Heart left ventricle (tissue), 16 donors: ENCODE results near the gene PTCHD1. TPM values are rescaled to one million over a fixed set of nuclear protein-coding genes. Genes with fewer than 3 reads are reported as not detected.

ENCODE experiments used
- ATAC-seq, 4 donors: fragments of 200-7000 bp; cut with Tn5 transposase; one replicate each; pipeline ENCODE4 v1.9.1; 2020 to 2022; ENCODE audit warnings: moderate library complexity in 4 of 4, mild to moderate bottlenecking in 3 of 4, moderate number of reproducible peaks in 1 of 4
- DNase-seq, 5 donors: peaks; one replicate each; pipeline ENCODE4 v3.0.0-alpha.2; 2020
- H3K27ac ChIP-seq, 12 donors: fragments of 200-600 bp; sonication (generic) in 4 of 12; one replicate each; pipeline versions ENCODE4 v1.5.0 to v1.8.0; 2016 to 2022; ENCODE audit warnings: mild to moderate bottlenecking in 2 of 12
- H3K27me3 ChIP-seq, 9 donors: fragments of 200-600 bp; sonication (generic) in 2 of 9; one replicate each; pipeline versions ENCODE4 v1.5.1 to v1.8.0; 2016 to 2022; ENCODE audit warnings: mild to moderate bottlenecking in 3 of 9
- H3K36me3 ChIP-seq, 9 donors: fragments of 200-600 bp; sonication (generic) in 2 of 9; one replicate each; pipeline versions ENCODE4 v1.5.0 to v1.8.0; 2018 to 2022; ENCODE audit warnings: mild to moderate bottlenecking in 2 of 9
- H3K4me1 ChIP-seq, 12 donors: fragments of 200-600 bp; sonication (generic) in 4 of 12; one replicate each; pipeline versions ENCODE4 v1.5.0 to v1.8.0; 2016 to 2022; ENCODE audit warnings: mild to moderate bottlenecking in 3 of 12
- H3K4me3 ChIP-seq, 12 donors: fragments of 200-600 bp; sonication (generic) in 4 of 12; one replicate each; pipeline versions ENCODE4 v1.5.0 to v1.8.0; 2017 to 2022; ENCODE audit warnings: mild to moderate bottlenecking in 9 of 12, moderate library complexity in 4 of 12
- H3K9me3 ChIP-seq, 12 donors: fragments of 200-600 bp; sonication (generic) in 4 of 12; one replicate each; pipeline versions ENCODE4 v1.5.0 to v1.8.0; 2016 to 2022; ENCODE audit warnings: mild to moderate bottlenecking in 1 of 12
- CTCF ChIP-seq, 12 donors: fragments of 200-600 bp; sonication (generic) in 4 of 12; IDR thresholded peaks; one replicate each; pipeline versions ENCODE4 v1.5.0 to v1.8.0; 2018 to 2022; ENCODE audit warnings: antibody characterized with exemption in 12 of 12, mild to moderate bottlenecking in 5 of 12
- POLR2A ChIP-seq, 2 donors: fragments of 450-650 bp; IDR thresholded peaks; one replicate each; pipeline ENCODE4 v1.6.1; 2017; ENCODE audit warnings: antibody characterized with exemption in 2 of 2, mild to moderate bottlenecking in 2 of 2, moderate library complexity in 2 of 2
- WGBS, 4 donors: extraction: QIAGEN DNeasy Blood & Tissue Kit in 2 of 4; methylation state at CpG; one replicate each; pipeline versions ENCODE4 v1.1.5 to v1.1.7; 2013 to 2018; 5-methylcytosine and 5-hydroxymethylcytosine counted together
- intact Hi-C, 10 donors: fragments of 100-400 bp; cut with DNase I; formaldehyde crosslinking; loops; one replicate each; pipeline versions ENCODE4 v1.11.1 to v1.14.2; 2022
- polyA plus RNA-seq, 2 donors: library from polyadenylated mRNA; stranded (reverse); fragments of 200-250 nt; gene quantifications; one replicate each; pipeline ENCODE4 v1.2.3, GENCODE V29; 2013
- total RNA-seq, 9 donors: library from RNA; depleted of rRNA in 2 of 9; stranded (reverse); fragments of >200 nt in 2 of 9; fragmentation: NEBNext Ultra II Directional in 3 of 9; extraction: Animal tissue kit (Norgen Biotek cat#: 25700) in 3 of 9; gene quantifications; one replicate each; pipeline versions ENCODE4 v1.1.0 to v1.2.4, GENCODE V29; 2016 to 2023
- donor health status: ischemic (EF 13 %, LVEDD 7.1; RV severe dilation, severe dysfunction).
- donor health status: healthy with polysubstance abuse.
- donor health status: DM: no; HTN: yes; CAD: no.
- donor health status: DM: no; HTN: no; CAD: no.
- donor health status: ischemic (EF 25% LVEDD 6.9; RV normal size, moderate dysfunction).
- donor health status: ischemic (EF 25% LVEDD 5.7; RV mildly dilated, moderate dysfunction).
- donor health status: healthy.
- donor health status: DM: yes; HTN: yes; CAD: no.
- donor health status: ischemic (EF 35%, LVEDD 5.7; RV mildly dilated, moderate dysfunction).
- donor health status: nonischemic (EF 11% LVEDD 7.7; RV severe dilation, severe dysfunction).
- donor health status: DM: yes; HTN: yes; CAD: no.
- donor health status: PGD.
- donor health status: ischemic (EF 29% LVEDD 5.4; RV normal size, mild dysfunction).
- donor health status: nonischemic (EF 23%, LVEDD 6.1; RV moderate dilation, normal function).

PTCHD1 gene
- total and polyA plus RNA-seq, 11 donors = under 0.01 to 0.12 (median 0.07) TPM; not detected in 4

DNA sequence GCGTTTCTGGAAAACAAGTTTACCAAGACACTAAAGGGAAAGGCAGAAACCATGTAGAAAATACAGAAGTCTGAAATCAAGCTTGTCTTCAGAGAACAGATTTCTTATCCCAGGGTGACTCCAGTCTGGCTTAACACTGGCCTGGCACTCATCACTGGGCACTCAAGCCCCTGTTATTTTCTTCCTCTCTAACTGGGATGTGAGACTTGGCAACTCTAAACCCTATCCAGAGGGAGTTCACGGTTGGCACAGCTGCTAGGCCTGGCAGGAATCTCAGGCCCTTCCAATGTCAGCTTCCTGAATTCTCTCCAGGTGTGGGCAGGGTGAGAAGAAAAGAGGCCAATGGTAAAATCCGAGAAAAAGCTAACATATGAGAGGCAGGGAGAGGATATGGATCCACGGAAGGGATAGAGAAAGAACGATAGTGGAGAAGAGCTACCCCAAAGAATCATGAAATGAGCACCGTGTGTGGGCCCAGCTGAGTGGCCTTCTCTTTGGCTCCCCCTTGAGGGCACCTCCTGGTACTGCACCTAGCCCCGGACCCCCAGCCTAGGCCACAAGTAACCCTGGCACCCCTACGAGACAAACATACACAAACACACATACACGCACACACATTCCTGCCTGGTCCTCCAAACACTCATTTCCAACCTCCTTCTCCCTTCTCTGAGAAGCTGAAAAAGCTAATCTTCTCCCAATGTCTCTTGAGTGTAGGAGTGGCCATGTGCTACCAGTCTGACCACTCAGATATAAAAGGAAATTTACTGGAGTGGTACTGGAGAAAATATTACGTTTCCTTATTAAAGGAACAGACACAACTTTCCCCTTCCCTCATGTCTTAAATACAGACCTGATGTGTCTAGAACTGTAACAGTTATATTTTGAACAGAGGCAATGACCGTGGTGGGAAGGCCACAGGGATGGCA, 16.6 kb upstream of the PTCHD1 start:
- H3K36me3 ChIP-seq = no peaks in the 10 kb centered on the region
- no peak overlapping the region for H3K4me3 ChIP-seq
- H3K27ac ChIP-seq = no peak overlapping the region
- DNase-seq (peak in 1 of 5 donors; percentile 19), ATAC-seq (peak; percentile 47 to 79 (median 58))
- TF ChIP-seq CTCF (IDR thresholded peaks at IDR 0.05) = peak; percentile 38 to 63 (median 50)
- TF ChIP-seq POLR2A (IDR thresholded peaks at IDR 0.05) = no peak
- H3K27me3 ChIP-seq = no peaks in the 10 kb centered on the region
- H3K4me1 ChIP-seq = no peaks in the 10 kb centered on the region
- intact Hi-C loops = no loop called here
- H3K9me3 ChIP-seq = no peaks in the 10 kb centered on the region
- WGBS, 4 donors = 41 to 51% (median 43%) methylated on average over 11 of the region's 11 CpGs

- H3K4me3 ChIP-seq = no peak overlapping the region
- DNase-seq (no peak), ATAC-seq (no peak)
- intact Hi-C loops = no loop called here
- H3K27me3 ChIP-seq = peaks cover 0 to 37% (median 0%) of the 10 kb centered on the region in 9 donors
- WGBS, 4 donors = 46 to 72% (median 58%) methylated on average over 2 of the region's 2 CpGs
- H3K36me3 ChIP-seq = no peaks in the 10 kb centered on the region
- peaks cover 0 to 2% (median 0%) of the 10 kb centered on the region in 12 donors for H3K4me1 ChIP-seq
- no peak overlapping the region for H3K27ac ChIP-seq
- TF ChIP-seq CTCF (IDR thresholded peaks at IDR 0.05) (no peak), POLR2A (IDR thresholded peaks at IDR 0.05) (no peak)
- H3K9me3 ChIP-seq = no peaks in the 10 kb centered on the region
These were observed 7.5 kb upstream of the PTCHD1 start for GRCh38 chrX:23327104-23327503.

DNA sequence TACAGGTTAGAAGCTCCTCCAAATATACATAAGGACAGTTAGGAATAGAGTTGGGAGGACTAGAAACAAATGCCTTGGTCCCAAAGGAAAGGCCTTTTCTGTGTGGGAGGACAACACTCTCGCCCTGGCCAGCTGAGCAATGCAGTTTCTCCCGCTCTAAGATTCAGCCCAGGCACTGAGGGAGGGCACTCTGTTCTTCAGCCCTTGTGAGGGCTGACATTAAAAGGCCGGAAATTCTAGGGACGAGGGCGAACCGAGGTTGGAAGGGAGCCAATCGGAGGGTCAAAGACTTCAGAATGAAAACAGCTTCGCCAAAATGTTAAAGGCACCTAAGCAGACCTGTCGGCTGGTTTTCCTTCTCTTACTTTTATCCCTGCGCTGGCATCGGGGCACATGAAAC, 2.9 kb upstream of the PTCHD1 start:
- Histone ChIP-seq H3K4me3 (peak overlapping the region in 1 of 12 donors; percentile 12), H3K27ac (peak overlapping the region in 1 of 12 donors; percentile 41), H3K27me3 (peaks cover 0 to 76% (median 25%) of the 10 kb centered on the region in 9 donors), H3K4me1 (peaks cover 0 to 25% (median 0%) of the 10 kb centered on the region in 12 donors), H3K9me3 (peaks cover 0 to 3% (median 0%) of the 10 kb centered on the region in 12 donors), H3K36me3 (no peaks in the 10 kb centered on the region)
- TF ChIP-seq POLR2A (IDR thresholded peaks at IDR 0.05) (no peak), CTCF (IDR thresholded peaks at IDR 0.05) (no peak)
- intact Hi-C loops = no loop called here
- WGBS, 4 donors = 15 to 34% (median 26%) methylated on average over 11 of the region's 11 CpGs
- DNase-seq (no peak), ATAC-seq (no peak)
